Activated T-cell treated with anti-CD3 and anti-CD28 coated beads for 24 hours (primary cell): ENCODE measurements around the gene EDEM1.

Experiments used
- DNase-seq: peaks from one replicate; pipeline ENCODE4 v3.0.0-alpha.2; 2020; ENCODE audit warnings: low read depth

EDEM1 gene

DNA sequence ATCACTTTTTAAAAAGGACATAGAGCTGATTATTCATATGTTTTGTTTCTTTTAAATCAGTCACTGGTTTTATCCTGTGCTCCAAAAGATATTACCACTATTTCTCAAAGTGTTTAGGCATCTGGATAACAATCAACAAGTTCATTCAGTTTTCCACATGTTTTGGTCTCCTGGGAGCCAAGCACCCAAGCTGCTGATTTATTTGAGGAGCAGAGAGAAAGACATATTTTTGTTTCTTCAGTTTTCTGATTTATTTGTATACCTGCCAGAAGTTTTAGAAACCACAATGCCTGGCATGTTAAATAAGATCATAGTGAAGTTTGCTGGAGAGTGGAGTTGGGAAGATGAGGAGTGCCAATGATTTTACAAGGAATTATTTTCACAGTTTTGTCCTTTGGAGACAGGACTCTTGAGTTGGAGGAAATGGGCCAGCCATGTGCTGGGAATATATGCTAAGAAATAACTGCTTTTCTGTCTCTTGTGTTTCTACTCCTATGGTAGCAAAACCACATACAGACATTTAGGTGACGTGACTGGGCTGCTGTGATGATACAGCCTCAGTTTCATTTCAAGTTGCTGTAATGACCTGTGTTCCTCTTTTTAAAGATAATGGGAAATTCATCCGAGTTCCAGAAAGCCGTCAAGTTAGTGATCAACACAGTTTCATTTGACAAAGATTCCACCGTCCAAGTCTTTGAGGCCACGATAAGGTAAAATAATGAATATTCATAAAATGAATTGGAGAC is 11.7 kb downstream of the EDEM1 start:
- no peak for DNase-seq

DNA sequence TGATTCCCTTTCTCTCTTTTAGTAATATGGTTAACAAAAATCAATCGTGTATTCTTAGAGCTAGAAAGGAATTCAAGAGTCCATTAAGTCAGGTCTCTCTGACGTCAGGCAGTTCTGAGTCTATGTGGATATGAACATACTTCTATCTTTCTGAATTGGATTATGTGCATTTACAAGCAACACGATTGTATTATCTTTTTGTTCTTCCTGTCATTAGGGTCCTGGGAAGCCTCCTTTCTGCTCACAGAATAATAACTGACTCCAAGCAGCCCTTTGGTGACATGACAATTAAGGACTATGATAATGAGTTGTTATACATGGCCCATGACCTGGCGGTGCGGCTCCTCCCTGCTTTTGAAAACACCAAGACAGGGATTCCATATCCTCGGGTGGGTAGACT is 14.0 kb downstream of the EDEM1 start:
- DNase-seq = no peak

DNA sequence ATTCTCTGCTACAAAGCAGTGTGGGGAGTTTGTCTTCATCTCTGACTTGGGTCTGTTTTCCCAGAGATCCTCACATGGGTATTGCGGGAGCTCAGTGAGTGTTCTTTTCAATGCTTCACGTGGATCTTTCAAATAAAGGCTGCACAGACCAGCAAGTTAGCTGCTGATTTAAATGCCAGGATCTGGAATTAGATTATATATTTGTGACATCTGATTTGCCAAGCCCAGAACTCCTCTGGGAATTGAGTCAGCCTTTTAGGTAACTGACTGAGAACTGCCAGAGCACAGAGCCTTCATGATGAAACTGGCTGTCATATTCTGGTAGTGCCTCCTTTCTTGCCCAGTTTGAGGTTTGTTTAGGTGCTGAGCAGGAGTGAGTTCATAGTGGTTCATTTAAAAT is 14.7 kb downstream of the EDEM1 start:
- no peak for DNase-seq

DNA sequence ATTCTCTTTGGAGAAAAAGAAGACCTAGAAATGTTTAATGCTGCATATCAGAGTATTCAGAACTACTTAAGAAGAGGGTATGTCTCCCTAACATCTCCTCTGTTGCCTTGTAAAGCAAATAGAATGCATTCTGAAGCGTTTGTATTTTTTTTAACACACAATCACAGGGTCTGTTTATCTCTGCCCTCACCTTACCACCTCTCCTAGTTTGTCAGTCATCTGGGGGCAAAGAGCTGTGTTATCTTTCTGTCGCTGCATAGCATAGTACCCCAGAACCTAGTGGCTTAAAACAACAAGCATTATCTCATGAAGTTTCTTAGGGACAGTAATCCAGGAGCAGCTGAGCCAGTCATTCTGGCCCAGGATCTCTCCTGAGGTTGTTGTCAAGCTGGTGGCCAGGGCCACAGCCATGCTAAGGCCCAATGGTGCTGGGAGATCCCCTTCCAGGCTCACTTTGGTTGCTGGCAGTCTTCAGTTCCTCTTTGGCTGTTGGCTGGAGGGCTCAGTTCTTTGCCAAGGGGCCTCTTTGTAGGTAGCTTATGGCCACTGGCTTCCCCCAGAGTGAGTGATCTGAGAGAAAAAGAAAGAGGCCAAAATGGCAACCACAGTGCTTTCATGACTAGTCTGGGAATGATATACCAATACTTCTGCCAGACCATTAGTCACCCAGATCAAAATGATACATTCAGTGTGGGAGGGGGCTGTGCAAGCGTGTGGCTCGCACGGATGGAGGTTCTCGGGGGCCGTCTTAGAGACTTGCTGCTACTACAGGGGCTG is 17.8 kb downstream of the EDEM1 start:
- DNase-seq = no peak

DNA sequence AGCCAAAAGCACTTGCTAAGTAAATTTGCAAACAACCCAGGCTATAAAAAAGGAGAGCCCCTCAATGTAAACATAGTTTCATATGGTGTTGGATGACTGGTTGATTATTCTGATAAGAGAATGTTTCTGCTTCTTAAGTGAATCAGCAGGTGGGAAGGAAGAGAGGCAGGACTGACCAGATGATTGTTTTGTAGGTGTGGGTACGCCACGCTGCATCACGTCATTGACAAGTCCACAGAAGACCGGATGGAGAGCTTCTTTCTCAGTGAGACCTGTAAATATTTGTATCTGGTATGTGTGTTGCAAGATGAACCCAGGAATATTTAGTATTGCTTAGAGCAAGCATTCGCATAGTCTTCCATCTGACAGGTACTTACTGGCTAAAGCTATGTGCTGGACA is 23.4 kb downstream of the EDEM1 start:
- no peak for DNase-seq

DNA sequence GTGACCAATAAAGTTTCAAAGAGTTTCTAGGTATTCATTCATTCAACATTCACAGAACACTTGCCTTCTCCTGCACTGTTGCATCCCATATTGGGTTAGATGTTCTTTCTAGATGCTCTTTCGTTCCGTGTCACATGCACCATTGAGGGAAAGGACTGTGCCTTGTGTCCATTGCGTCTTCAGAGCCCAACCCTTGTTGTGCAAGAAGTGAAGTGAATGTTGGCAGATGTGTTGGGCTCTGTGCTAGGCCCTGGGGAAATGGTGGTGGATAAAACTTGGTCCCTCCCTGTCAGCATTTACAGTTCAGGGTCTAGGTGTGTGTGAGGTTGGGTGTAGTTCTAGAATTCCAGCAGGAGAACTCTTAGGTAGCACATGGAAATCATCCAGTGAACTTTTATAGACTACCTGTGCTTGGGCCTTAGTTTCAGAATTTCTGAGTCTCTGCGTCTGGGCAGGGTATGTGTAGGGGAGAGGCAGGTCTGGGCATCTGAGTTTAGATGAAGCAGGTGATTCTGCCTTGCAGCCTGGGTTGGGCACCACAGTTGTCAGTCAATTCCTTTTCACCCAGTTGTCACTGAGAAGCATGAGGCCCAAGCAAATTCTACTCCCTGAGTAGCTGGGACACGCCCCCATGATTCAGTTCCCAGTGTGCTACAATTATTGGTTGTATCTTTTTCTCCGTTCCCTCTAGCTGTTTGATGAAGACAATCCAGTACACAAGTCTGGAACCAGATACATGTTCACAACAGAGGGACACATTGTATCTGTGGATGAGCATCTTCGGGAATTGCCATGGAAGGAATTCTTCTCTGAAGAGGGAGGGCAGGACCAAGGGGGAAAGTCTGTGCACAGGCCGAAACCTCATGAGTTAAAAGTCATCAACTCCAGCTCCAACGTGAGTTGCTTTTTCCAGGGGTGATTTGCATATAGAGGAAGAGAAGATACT is 25.4 kb downstream of the EDEM1 start:
- DNase-seq = no peak

DNA sequence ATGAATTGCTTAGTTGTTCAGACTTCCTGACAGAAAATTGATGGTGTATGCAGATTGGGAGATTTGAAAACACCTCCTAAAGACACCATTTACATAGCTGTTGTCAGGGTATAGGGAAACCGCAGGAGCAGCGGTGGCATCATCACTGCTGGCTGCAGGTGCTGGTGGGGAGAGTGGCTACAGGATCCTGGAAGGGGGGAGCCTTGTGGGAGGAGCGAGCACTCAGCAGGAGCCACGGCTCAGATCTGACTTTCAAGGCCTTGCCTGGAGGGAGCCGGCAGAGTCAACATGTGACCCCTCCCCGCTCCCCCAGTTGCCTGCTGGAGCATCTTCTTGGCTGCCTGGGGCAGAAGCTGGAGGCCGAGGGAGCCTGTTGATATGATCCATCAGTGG is 26.1 kb downstream of the EDEM1 start:
- DNase-seq = no peak

DNA sequence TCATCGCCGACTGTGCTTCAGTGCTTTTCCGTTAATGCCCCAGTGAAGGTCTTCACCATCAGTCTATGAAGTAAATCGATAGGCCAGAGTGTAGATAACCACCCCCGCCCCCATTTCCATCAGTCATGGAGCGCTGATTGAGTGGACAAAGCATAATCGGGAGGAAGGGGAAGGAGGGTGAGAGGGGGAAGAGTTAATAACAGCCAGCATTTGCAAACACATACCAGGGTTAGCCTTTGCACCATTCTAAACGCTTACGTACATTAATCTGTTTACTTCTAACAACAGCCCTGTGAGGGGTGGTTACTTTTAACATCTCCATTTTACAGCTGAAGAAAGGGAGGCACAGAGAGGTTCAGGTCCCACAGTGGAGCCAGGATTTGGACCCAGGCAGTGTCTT is 26.8 kb downstream of the EDEM1 start:
- DNase-seq = no peak

DNA sequence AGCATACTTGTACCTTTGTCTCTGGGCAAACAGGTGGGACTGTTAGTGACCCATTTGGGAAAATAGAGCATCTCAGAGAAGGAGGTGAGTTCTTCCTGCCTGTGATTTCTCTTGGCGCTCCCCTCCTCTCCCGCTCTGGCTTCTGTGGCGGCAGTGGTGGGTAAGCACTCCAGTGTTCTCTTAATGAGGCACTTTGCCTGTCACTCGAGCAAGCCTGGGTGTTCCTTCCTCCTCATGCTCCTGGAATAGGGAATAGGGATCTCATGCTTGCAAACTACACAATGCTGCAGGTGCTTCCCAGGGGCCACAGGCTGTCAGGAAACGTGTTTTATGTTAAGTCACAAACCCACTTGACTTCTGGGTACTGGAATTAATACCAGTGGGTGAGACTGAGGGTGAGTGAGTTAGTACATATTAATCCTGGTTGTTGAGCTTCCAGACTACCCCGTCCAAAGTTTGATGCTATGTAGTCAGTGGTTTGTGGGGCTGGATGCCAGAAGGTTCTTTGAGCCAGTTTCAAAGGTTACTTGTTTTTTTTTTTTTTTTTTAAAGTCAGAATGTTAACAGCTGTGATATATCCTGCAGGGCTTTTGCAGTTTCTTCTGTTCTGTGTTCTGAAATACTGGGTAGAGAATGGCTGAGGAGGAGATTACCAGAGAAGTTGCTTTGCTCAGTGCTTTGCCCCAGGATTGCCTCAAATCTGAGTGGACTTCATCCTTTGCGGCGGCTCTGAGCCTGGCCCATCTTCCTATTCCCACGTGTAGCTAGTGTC is 30.5 kb downstream of the EDEM1 start:
- no peak for DNase-seq

DNA sequence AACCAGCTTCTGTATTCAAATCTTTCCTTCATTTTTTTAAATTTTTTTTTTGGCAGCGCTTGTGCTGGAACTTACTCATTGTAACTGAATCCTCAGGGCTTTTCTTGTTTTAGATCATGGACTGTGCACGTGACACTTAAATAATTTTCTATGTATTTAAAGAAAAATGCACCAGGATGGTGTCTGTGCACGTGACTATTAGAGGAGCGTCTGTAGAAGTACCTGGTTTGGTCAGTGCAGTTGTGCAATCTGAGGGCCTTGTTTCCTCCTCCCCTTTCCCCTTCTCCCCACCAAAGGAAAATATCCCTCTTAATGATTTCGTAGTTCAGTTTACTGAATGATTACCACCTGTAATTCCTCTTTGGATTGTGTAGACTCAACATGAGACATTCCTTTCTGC is 31.3 kb downstream of the EDEM1 start:
- no peak for DNase-seq

DNA sequence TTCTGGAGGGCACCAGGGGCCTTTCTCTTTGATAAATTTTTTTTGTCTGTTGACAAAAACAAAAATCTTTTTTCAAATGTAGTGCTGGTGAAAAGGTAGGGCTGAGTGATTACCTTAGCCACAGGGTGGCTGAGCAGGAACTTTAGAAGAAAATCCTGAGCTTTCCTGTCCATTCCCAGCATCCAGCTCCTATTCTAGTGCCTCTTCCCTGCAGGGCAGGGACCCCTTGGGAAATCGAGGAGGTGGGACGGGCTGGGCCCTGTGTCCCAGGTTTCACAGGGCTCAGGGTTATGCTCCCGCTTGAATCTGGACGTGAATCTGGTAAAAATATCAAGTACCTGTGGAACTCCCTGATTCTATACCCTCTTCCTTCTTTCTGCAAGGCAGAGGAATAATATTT is 31.7 kb downstream of the EDEM1 start:
- no peak for DNase-seq

DNA sequence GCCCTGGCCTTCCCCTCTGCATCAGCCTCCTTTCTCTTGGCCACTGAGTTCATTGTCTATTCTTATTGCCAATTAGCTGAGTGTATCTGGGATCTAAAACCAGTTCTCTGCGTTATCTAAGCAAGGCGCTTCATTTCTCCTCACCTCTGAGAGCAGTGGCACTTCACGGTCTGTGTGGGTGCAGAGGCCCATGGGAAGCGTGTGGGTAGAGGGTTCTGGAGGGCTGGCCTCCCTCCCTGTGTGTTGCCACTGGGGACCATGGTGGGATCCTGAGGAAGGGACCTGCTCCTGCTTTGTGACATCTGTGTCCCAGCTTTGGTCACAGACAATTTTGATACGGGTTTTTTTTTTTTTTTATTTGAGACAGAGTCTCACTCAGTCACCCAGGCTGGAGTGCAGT is 32.7 kb downstream of the EDEM1 start:
- DNase-seq = no peak

DNA sequence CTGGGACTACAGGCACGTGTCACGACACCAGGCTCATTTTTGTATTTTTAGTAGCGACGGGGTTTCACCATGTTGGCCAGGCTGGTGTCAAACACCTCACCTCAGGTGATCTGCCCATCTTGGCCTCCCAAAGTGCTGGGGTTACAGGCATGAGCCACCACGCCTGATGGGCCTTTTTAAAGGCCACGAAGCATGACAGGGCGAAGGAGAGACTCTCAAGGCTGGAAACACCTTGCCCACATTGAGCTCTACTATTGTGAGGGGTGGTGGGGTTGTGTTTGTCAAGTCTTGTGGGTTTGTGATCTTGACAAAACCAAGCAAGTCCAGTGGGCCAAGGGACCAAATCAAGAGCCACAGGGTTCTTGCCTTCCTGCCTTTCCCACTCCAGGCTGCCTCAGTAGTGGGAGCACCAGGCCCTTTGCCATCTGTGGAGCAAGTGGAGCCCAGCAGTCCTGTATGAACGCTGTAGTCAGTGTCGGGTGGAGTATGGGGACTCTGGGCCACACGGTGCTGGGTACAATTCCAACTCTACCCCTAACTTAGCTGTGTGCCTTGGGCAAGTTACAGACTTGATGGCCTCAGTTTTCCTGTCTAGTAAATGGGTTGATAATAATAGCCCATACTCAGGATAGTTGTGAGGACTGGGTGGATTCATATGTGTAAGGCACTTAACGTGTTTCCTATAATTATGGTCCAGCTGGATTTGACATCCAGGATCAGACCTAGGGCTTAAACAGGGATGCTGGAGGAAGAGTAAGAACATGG is 33.3 kb downstream of the EDEM1 start:
- no peak for DNase-seq

DNA sequence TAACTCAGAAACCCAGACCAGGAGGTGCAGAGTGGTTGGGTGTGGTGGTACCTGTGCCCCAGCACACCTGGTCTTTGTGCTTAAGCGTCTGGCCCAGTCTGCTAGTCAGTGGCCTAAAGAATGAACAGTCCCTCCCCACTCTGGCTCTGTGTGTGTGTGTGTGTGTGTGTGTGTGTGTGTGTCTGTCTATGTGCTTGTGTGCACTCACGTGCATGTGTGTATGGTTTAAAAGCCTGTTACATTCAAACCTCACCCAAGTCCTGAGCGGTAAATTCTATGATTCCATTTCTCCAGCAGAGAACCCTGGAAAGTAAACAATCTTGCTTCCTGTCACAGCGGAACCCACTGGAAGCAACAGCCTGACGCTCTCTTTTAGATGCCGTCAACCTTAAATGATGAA is 34.2 kb downstream of the EDEM1 start:
- DNase-seq = no peak

DNA sequence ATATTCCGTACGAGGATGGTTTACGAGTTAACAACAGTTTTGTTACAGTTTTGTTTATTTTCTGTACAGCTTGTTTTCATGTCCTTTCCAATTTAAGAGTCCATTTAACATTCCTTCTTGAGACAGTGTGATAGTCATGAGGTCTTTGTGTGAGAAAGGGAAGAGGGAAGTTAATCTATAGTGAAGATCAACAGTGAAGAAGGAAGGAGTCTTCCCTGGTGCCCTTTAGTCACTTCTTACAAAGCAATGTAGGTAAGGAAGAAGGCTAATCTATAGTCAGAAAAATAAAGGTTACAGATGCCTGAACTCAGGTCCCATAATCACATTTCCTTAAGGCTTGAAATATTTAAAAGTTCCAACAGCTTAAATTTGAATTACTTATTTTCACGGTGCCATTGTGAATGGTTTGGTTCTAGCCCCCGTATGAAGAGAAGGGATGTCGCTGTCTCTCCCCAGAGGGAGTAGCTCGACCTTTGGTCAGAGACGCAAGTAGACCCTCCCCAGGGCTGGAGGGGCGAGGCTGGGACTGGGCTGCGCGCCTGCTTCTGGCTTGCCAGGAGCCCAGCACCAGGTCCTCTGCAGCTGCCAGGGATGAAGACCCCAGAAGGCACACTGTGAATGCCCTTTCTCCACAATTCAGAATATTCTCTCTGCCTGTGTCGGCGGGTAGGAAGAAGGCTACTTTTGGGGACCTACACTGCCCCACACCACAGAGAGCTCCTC is 34.9 kb downstream of the EDEM1 start:
- no peak for DNase-seq

DNA sequence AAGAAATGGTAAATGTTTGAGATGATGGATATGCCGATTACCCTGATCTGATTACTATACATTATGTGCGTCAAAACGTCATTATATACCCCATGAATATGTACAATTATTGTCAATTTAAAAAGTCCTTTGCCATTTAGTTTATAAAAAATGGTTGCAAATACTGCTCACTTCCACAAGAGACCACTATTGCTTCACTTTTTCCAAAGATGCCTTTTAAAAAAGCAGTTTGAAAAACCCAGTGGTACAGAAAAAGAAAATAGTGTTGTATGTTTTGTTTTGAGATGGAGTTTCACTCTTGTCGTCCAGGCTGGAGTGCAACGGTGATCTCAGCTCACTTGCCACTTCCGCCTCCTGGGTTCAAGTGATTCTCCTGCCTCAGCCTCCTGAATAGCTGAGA is 39.3 kb downstream of the EDEM1 start:
- DNase-seq = no peak

DNA sequence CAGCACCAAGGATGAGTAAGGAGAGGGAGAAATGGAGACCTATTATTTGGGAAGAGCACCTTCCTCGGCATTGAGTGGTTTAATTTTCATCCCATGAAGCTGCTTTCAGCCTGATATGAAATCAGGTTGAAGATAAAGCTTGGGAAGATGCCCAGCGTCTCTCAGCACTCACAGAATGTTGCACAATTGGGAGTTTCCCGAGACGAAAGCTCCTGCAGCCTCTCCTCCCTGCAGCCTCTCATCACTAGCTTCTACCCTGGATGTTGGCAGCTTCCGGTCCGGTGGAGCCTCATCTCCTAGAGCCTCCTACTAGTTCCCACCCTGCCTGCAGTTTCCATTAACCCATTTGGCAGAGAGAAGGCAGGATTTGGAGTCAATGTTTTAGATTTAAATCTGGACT is 40.3 kb downstream of the EDEM1 start:
- DNase-seq = no peak

DNA sequence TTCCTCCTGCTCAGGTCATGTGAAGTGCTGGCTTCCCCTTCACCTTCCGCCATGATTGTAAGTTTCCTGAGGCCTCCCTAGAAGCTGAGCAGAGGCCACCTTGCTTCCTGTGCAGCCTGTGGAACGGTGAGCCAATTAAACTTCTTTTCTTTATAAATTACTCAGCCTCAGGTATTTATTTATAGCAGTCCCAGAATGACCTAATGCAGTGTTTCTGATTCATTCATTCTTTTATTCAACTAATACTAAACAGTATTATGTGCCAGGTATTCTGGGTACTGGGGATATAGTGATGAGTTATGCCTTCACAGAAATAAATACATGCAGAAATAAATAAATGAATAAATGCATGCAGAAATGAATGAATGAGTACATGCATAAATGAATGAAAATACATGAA is 41.9 kb downstream of the EDEM1 start:
- DNase-seq = no peak

DNA sequence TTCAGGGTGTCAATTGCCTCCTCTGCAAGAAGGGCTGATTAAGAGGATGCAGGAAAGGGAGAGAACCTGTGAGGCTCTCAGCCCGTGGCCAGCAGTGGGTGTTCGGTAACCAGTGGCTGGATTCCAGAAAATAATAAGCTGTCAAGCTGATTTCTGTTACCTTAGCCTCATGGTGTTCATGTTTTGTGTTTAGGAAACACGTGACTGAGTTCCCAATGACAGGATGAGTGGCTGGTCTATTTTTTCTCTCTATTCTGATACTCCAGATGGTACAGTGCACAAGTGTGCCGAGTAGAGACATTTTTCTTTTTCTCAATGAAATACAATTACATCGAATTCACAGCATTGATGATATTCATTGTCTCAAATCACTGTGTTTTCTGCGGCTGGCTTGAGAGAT is 43.6 kb downstream of the EDEM1 start:
- DNase-seq = no peak

DNA sequence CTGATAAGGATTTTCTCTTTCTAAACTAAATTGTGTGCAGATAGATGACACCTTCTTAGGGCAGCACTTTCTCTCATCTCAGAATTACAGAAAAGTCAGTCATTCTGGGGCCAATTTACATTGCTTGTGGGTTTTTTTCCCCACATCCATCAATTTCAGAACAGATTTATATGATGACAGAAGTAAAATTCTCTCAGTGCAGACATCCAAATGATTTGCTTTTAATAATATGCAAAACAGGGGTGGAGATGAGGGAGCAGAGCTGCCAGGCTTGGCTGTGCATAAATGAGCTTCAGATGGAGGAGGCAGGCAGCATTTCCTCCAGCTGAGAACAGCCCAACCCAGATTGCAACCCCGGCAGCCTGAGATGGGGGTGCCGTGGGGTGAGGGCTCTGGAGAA is 44.0 kb downstream of the EDEM1 start:
- DNase-seq = no peak

DNA sequence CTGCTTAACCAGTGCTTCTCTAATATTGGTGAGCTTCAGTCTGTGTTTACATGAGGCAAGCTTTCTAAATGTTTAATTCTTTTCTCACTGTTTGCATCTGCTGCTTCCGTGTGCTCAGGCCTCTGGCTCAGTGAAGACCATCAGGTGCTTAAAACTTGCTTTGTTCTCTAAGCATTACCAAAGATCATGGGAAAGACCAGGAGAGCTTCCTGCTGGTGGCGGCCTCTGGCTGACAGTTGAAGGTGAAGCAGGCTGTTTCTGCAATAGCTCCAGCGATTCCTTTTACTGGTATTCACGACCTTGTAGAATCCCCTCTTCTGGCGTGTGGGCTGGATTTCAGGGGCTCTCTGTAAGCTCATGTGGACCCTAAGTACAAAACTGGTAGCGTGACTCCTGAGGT is 45.1 kb downstream of the EDEM1 start:
- DNase-seq = no peak
